ENCODE measurements around the gene KIAA1217.

Gene KIAA1217

GRCh38 chr10:24390146-24390700, 181.3 kb downstream of the KIAA1217 start:
- no peak overlapping the region for H3K4me3 ChIP-seq (ENCODE audit: low read length)
- no peaks in the 10 kb centered on the region; the same call in 1 of the 2 replicates for H3K36me3 ChIP-seq (ENCODE audit: insufficient read depth, low read length)
- H3K4me1 ChIP-seq (ENCODE audit: insufficient read depth, low read length): peaks cover 10% of the 10 kb centered on the region; the same call in 1 of the 2 replicates
- H3K9me3 ChIP-seq (ENCODE audit: insufficient read depth, low read depth, low read length): no peaks in the 10 kb centered on the region
- H3K9ac ChIP-seq (ENCODE audit: low read depth, low read length): no peak overlapping the region
- WGBS: no CpG with 5 or more reads among the region's 2 CpGs
- no peak overlapping the region for H3K27ac ChIP-seq (ENCODE audit: low read depth, low read length)
- H3K27me3 ChIP-seq (ENCODE audit: insufficient read depth, low read length): no peaks in the 10 kb centered on the region

GRCh38 chr10:24390746-24391145, 181.8 kb downstream of the KIAA1217 start:
- Histone ChIP-seq H3K4me1 (ENCODE audit: insufficient read depth, low read length) (peaks cover 4% of the 10 kb centered on the region; the same call in 1 of the 2 replicates), H3K27me3 (ENCODE audit: insufficient read depth, low read length) (no peaks in the 10 kb centered on the region), H3K27ac (ENCODE audit: low read depth, low read length) (no peak overlapping the region), H3K9me3 (ENCODE audit: insufficient read depth, low read depth, low read length) (no peaks in the 10 kb centered on the region), H3K36me3 (ENCODE audit: insufficient read depth, low read length) (no peaks in the 10 kb centered on the region; the same call in 1 of the 2 replicates), H3K4me3 (ENCODE audit: low read length) (no peak overlapping the region), H3K9ac (ENCODE audit: low read depth, low read length) (no peak overlapping the region)
- WGBS: no CpG with 5 or more reads among the region's 1 CpG

- Histone ChIP-seq H3K9ac (ENCODE audit: low read depth, low read length) (no peak overlapping the region), H3K27ac (ENCODE audit: low read depth, low read length) (no peak overlapping the region), H3K4me3 (ENCODE audit: low read length) (no peak overlapping the region), H3K9me3 (ENCODE audit: insufficient read depth, low read depth, low read length) (no peaks in the 10 kb centered on the region), H3K4me1 (ENCODE audit: insufficient read depth, low read length) (no peaks in the 10 kb centered on the region), H3K27me3 (ENCODE audit: insufficient read depth, low read length) (no peaks in the 10 kb centered on the region), H3K36me3 (ENCODE audit: insufficient read depth, low read length) (no peaks in the 10 kb centered on the region)
- 86% methylated on average over 5 of the region's 5 CpGs for whole genome bisulfite sequencing
Observed at GRCh38 chr10:24393201-24393600, 184.3 kb downstream of the KIAA1217 start.

GRCh38 chr10:24394461-24395190, 185.7 kb downstream of the KIAA1217 start:
- H3K4me3 ChIP-seq (ENCODE audit: low read length): no peak overlapping the region
- H3K27me3 ChIP-seq (ENCODE audit: insufficient read depth, low read length): no peaks in the 10 kb centered on the region
- WGBS: 92% methylated on average over 8 of the region's 9 CpGs
- no peaks in the 10 kb centered on the region for H3K9me3 ChIP-seq (ENCODE audit: insufficient read depth, low read depth, low read length)
- no peaks in the 10 kb centered on the region for H3K36me3 ChIP-seq (ENCODE audit: insufficient read depth, low read length)
- no peaks in the 10 kb centered on the region for H3K4me1 ChIP-seq (ENCODE audit: insufficient read depth, low read length)
- H3K27ac ChIP-seq (ENCODE audit: low read depth, low read length): no peak overlapping the region
- no peak overlapping the region for H3K9ac ChIP-seq (ENCODE audit: low read depth, low read length)

GRCh38 chr10:24396396-24396795, 187.5 kb downstream of the KIAA1217 start:
- no peak overlapping the region for H3K4me3 ChIP-seq (ENCODE audit: low read length)
- H3K27ac ChIP-seq (ENCODE audit: low read depth, low read length): no peak overlapping the region
- 91% methylated on average over 4 of the region's 4 CpGs for WGBS
- H3K27me3 ChIP-seq (ENCODE audit: insufficient read depth, low read length): no peaks in the 10 kb centered on the region
- no peaks in the 10 kb centered on the region for H3K4me1 ChIP-seq (ENCODE audit: insufficient read depth, low read length)
- no peak overlapping the region for H3K9ac ChIP-seq (ENCODE audit: low read depth, low read length)
- no peaks in the 10 kb centered on the region for H3K9me3 ChIP-seq (ENCODE audit: insufficient read depth, low read depth, low read length)
- no peaks in the 10 kb centered on the region for H3K36me3 ChIP-seq (ENCODE audit: insufficient read depth, low read length)

GRCh38 chr10:24397662-24398061, 188.7 kb downstream of the KIAA1217 start:
- WGBS: 93% methylated on average over 2 of the region's 2 CpGs
- Histone ChIP-seq H3K36me3 (ENCODE audit: insufficient read depth, low read length) (no peaks in the 10 kb centered on the region), H3K4me3 (ENCODE audit: low read length) (no peak overlapping the region), H3K27me3 (ENCODE audit: insufficient read depth, low read length) (no peaks in the 10 kb centered on the region), H3K9me3 (ENCODE audit: insufficient read depth, low read depth, low read length) (no peaks in the 10 kb centered on the region), H3K4me1 (ENCODE audit: insufficient read depth, low read length) (no peaks in the 10 kb centered on the region), H3K27ac (ENCODE audit: low read depth, low read length) (no peak overlapping the region), H3K9ac (ENCODE audit: low read depth, low read length) (no peak overlapping the region)

- H3K27me3 ChIP-seq (ENCODE audit: insufficient read depth, low read length): no peaks in the 10 kb centered on the region
- no peak overlapping the region for H3K27ac ChIP-seq (ENCODE audit: low read depth, low read length)
- no peak overlapping the region for H3K4me3 ChIP-seq (ENCODE audit: low read length)
- H3K36me3 ChIP-seq (ENCODE audit: insufficient read depth, low read length): no peaks in the 10 kb centered on the region
- H3K9me3 ChIP-seq (ENCODE audit: insufficient read depth, low read depth, low read length): no peaks in the 10 kb centered on the region
- no peak overlapping the region for H3K9ac ChIP-seq (ENCODE audit: low read depth, low read length)
- WGBS: 74% methylated on average over 3 of the region's 3 CpGs
- H3K4me1 ChIP-seq (ENCODE audit: insufficient read depth, low read length): no peaks in the 10 kb centered on the region; the same call in 1 of the 2 replicates
Observed at GRCh38 chr10:24404567-24404966, 195.6 kb downstream of the KIAA1217 start.

- H3K4me1 ChIP-seq (ENCODE audit: insufficient read depth, low read length): no peaks in the 10 kb centered on the region; the same call in 1 of the 2 replicates
- H3K9me3 ChIP-seq (ENCODE audit: insufficient read depth, low read depth, low read length): no peaks in the 10 kb centered on the region
- no peak overlapping the region for H3K27ac ChIP-seq (ENCODE audit: low read depth, low read length)
- H3K36me3 ChIP-seq (ENCODE audit: insufficient read depth, low read length): no peaks in the 10 kb centered on the region
- H3K4me3 ChIP-seq (ENCODE audit: low read length): no peak overlapping the region
- 33% methylated on average over 1 of the region's 1 CpG for WGBS
- no peaks in the 10 kb centered on the region for H3K27me3 ChIP-seq (ENCODE audit: insufficient read depth, low read length)
- H3K9ac ChIP-seq (ENCODE audit: low read depth, low read length): no peak overlapping the region
Observed at GRCh38 chr10:24405635-24406034, 196.7 kb downstream of the KIAA1217 start.

GRCh38 chr10:24406809-24407483, 198.0 kb downstream of the KIAA1217 start:
- Histone ChIP-seq H3K9me3 (ENCODE audit: insufficient read depth, low read depth, low read length) (no peaks in the 10 kb centered on the region), H3K4me3 (ENCODE audit: low read length) (no peak overlapping the region), H3K4me1 (ENCODE audit: insufficient read depth, low read length) (no peaks in the 10 kb centered on the region; the same call in 1 of the 2 replicates), H3K27me3 (ENCODE audit: insufficient read depth, low read length) (no peaks in the 10 kb centered on the region), H3K9ac (ENCODE audit: low read depth, low read length) (no peak overlapping the region), H3K27ac (ENCODE audit: low read depth, low read length) (no peak overlapping the region), H3K36me3 (ENCODE audit: insufficient read depth, low read length) (no peaks in the 10 kb centered on the region)
- WGBS: 98% methylated on average over 12 of the region's 12 CpGs

GRCh38 chr10:24407928-24408327, 199.0 kb downstream of the KIAA1217 start:
- Histone ChIP-seq H3K9me3 (ENCODE audit: insufficient read depth, low read depth, low read length) (no peaks in the 10 kb centered on the region), H3K4me1 (ENCODE audit: insufficient read depth, low read length) (no peaks in the 10 kb centered on the region; the same call in 1 of the 2 replicates), H3K36me3 (ENCODE audit: insufficient read depth, low read length) (peaks cover 5% of the 10 kb centered on the region; the same call in 1 of the 2 replicates), H3K9ac (ENCODE audit: low read depth, low read length) (no peak overlapping the region), H3K4me3 (ENCODE audit: low read length) (no peak overlapping the region), H3K27me3 (ENCODE audit: insufficient read depth, low read length) (no peaks in the 10 kb centered on the region), H3K27ac (ENCODE audit: low read depth, low read length) (no peak overlapping the region)

- Histone ChIP-seq H3K9me3 (ENCODE audit: insufficient read depth, low read depth, low read length) (no peaks in the 10 kb centered on the region), H3K4me3 (ENCODE audit: low read length) (no peak overlapping the region), H3K27ac (ENCODE audit: low read depth, low read length) (no peak overlapping the region), H3K36me3 (ENCODE audit: insufficient read depth, low read length) (peaks cover 5% of the 10 kb centered on the region; the same call in 1 of the 2 replicates), H3K27me3 (ENCODE audit: insufficient read depth, low read length) (no peaks in the 10 kb centered on the region), H3K4me1 (ENCODE audit: insufficient read depth, low read length) (no peaks in the 10 kb centered on the region; the same call in 1 of the 2 replicates), H3K9ac (ENCODE audit: low read depth, low read length) (no peak overlapping the region)
- 96% methylated on average over 2 of the region's 2 CpGs for WGBS
Observed at GRCh38 chr10:24408365-24408764, 199.4 kb downstream of the KIAA1217 start.
